ENCODE results near the gene CLCN5. TPM values are rescaled to one million over a fixed set of nuclear protein-coding genes. Genes with fewer than 3 reads are reported as not detected.

The CLCN5 gene
- total RNA-seq, 4 donors from 2014 or later, result 3.2 to 5.9 (median 3.8) TPM

DNA sequence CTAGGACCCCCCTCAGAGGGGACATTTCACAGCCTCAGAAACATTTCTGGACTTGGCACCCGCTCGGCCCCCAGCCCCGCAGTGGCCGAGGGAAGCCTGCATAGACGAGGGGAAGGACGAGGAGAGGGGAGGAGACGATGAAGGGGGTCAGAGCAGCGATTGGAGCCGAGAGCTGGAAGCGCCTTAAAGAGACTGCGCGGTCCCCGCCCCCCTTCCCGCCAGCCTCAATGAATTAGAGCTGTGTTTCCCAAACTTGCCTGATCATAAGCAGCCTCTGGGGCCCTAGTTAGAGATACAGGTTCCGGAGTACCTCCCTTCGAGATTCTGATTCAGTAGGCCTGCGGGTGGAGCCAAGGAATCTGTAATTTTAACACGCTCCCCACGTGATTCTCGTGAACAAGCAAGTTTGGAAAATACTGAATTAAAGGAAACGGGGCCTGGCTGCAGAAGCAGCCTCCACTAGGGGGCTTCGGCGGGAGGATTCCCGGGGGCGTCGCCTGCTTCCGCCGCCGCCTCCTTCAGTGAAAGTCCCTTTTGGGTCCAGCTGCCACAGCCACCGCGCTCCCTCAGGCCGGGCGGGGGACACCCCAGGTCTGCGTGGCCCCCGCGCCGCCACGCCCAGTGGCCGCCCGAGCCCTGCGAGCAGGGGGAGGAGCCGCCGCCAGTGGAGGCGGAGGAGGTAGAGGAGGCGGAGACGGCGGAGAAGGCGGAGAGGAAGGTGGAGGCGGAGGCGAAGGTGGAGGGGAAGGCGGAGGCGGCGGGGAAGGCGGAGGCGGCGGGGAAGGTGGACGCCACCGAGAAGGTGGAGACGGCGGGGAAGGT, 43.4 kb upstream of the CLCN5 start, which contains the start of gene USP27X:
USP27X (plus strand) TSS at position 651 of the 822 bp plus-strand sequence. CDS start 824 bp downstream, outside the sequence.
- Histone ChIP-seq H3K4me1 (peaks cover 0 to 44% (median 0%) of the 10 kb centered on the region in 3 donors), H3K9me3 (no peaks in the 10 kb centered on the region), H3K27me3 (no peaks in the 10 kb centered on the region), H3K27ac (peak within 1 kb of the TSS; percentile 70 to 88 (median 86)), H3K4me3 (peak within 1 kb of the TSS; percentile 66 to 69), H3K36me3 (no peaks in the 10 kb centered on the region)
- TF ChIP-seq POLR2AphosphoS5 (IDR thresholded peaks at IDR 0.05), result peak; percentile 23
- TF ChIP-seq POLR2A (IDR thresholded peaks at IDR 0.05), result peak in 1 of 2 donors; percentile 34
- TF ChIP-seq EP300 (IDR thresholded peaks at IDR 0.05), result no peak
- TF ChIP-seq, protein P1, sequence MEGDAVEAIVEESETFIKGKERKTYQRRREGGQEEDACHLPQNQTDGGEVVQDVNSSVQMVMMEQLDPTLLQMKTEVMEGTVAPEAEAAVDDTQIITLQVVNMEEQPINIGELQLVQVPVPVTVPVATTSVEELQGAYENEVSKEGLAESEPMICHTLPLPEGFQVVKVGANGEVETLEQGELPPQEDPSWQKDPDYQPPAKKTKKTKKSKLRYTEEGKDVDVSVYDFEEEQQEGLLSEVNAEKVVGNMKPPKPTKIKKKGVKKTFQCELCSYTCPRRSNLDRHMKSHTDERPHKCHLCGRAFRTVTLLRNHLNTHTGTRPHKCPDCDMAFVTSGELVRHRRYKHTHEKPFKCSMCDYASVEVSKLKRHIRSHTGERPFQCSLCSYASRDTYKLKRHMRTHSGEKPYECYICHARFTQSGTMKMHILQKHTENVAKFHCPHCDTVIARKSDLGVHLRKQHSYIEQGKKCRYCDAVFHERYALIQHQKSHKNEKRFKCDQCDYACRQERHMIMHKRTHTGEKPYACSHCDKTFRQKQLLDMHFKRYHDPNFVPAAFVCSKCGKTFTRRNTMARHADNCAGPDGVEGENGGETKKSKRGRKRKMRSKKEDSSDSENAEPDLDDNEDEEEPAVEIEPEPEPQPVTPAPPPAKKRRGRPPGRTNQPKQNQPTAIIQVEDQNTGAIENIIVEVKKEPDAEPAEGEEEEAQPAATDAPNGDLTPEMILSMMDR (IDR thresholded peaks at IDR 0.05), result peak; percentile 37 to 59 (median 56)
- WGBS, 2 donors (ENCODE audit: low coverage in 1 of 2), result 0 to 33% methylated on average over 5 to 23 of the region's 60 CpGs
- peak; percentile 87 for ATAC-seq

GRCh38 chrX:49879656-49880277, 42.6 kb upstream of the CLCN5 start:
- ATAC-seq, result peak; percentile 19
- Histone ChIP-seq H3K4me3 (peak overlapping the region; percentile 66 to 69), H3K9me3 (no peaks in the 10 kb centered on the region), H3K27me3 (no peaks in the 10 kb centered on the region), H3K4me1 (peaks cover 0 to 44% (median 0%) of the 10 kb centered on the region in 3 donors), H3K36me3 (no peaks in the 10 kb centered on the region), H3K27ac (peak overlapping the region; percentile 70 to 88 (median 86))
- TF ChIP-seq, protein P1 (IDR thresholded peaks at IDR 0.05), result no peak
- TF ChIP-seq POLR2AphosphoS5 (IDR thresholded peaks at IDR 0.05), result no peak
- 34% methylated on average over 6 of the region's 55 CpGs; no CpG with 5 or more reads in 1 of the 2 donors for WGBS, 2 donors (ENCODE audit: low coverage in 1 of 2)

- Histone ChIP-seq H3K36me3 (no peaks in the 10 kb centered on the region), H3K4me1 (peaks cover 0 to 44% (median 0%) of the 10 kb centered on the region in 3 donors), H3K4me3 (no peak overlapping the region), H3K9me3 (no peaks in the 10 kb centered on the region), H3K27ac (no peak overlapping the region), H3K27me3 (no peaks in the 10 kb centered on the region)
- 100% methylated on average over 1 of the region's 12 CpGs; no CpG with 5 or more reads in 1 of the 2 donors for WGBS, 2 donors (ENCODE audit: low coverage in 1 of 2)
- no peak for ATAC-seq
- no peak for TF ChIP-seq POLR2A (IDR thresholded peaks at IDR 0.05)
- TF ChIP-seq, protein P1 (IDR thresholded peaks at IDR 0.05), result no peak
- TF ChIP-seq POLR2AphosphoS5 (IDR thresholded peaks at IDR 0.05), result no peak
- TF ChIP-seq EP300 (IDR thresholded peaks at IDR 0.05), result no peak
Observed at GRCh38 chrX:49880668-49881067, 41.7 kb upstream of the CLCN5 start.

DNA sequence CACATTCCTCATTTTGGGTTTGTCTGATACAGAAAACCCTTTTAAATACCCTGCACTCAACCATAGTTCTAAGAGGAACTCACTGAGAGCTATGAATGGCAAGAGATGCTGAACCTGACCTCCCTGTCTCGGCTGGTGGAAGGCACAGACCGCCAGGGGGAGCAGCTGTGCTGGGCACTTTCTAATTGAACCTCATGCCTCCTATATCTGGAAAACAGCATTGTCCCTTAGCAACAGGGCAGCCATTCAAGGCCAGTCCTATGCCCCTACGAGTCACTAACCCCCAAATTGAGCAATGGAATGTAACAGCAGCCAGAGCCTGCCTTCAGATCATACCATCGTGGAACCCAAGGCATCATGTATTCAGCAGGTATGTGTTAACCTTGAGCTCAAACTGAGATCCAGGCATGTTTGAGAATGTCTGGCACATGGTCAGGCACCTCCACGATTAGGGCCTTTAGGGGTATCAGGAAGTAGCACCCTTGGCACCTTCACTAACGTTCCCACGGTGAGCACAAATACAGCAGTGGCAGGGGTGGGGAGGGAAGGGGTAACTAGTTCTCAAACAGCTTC, 38.0 kb upstream of the CLCN5 start:
- Histone ChIP-seq H3K9me3 (no peaks in the 10 kb centered on the region), H3K4me3 (no peak overlapping the region), H3K27ac (no peak overlapping the region), H3K36me3 (no peaks in the 10 kb centered on the region), H3K4me1 (peaks cover 0 to 21% (median 0%) of the 10 kb centered on the region in 3 donors), H3K27me3 (no peaks in the 10 kb centered on the region)
- TF ChIP-seq POLR2AphosphoS5 (IDR thresholded peaks at IDR 0.05), result no peak
- TF ChIP-seq, protein P1 (IDR thresholded peaks at IDR 0.05), result peak in 3 of 4 experiments; percentile 25 to 71 (median 26)
- ATAC-seq, result no peak
- WGBS, 2 donors (ENCODE audit: low coverage in 1 of 2), result 92% methylated on average over 2 of the region's 7 CpGs; no CpG with 5 or more reads in 1 of the 2 donors

Data from gastroesophageal sphincter (tissue), 4 donors.